ENCODE measurements around the gene THADA.

Gene THADA

GRCh38 chr2:43375746-43376522 lies 219.9 kb downstream of the THADA start:
- DNase-seq = no peak

GRCh38 chr2:43372416-43373081 lies 223.3 kb downstream of the THADA start:
- DNase-seq = peak in 1 of 3 donors; percentile 12

GRCh38 chr2:43370705-43371104 lies 225.1 kb downstream of the THADA start:
- DNase-seq = no peak

GRCh38 chr2:43370146-43370545 lies 225.7 kb downstream of the THADA start:
- no peak for DNase-seq

- DNase-seq = peak in 1 of 3 donors; percentile 20
These were observed 227.1 kb downstream of the THADA start for GRCh38 chr2:43368483-43369385.

GRCh38 chr2:43367012-43367782 lies 228.6 kb downstream of the THADA start:
- DNase-seq = peak; percentile 19 to 48 (median 35)

GRCh38 chr2:43363120-43363519 lies 232.7 kb downstream of the THADA start:
- DNase-seq = no peak

- DNase-seq = no peak
These were observed 234.6 kb downstream of the THADA start for GRCh38 chr2:43361286-43361685.

- no peak for DNase-seq
These were observed 235.7 kb downstream of the THADA start for GRCh38 chr2:43360137-43360536.

- DNase-seq = no peak
These were observed 237.2 kb downstream of the THADA start for GRCh38 chr2:43358410-43359201.

- DNase-seq = no peak
These were observed 239.1 kb downstream of the THADA start for GRCh38 chr2:43356774-43357173.

GRCh38 chr2:43355399-43355798 lies 240.4 kb downstream of the THADA start:
- DNase-seq = no peak

GRCh38 chr2:43349904-43350303 lies 245.9 kb downstream of the THADA start:
- DNase-seq = no peak

GRCh38 chr2:43348908-43349661 lies 246.8 kb downstream of the THADA start:
- no peak for DNase-seq

GRCh38 chr2:43347746-43348145 lies 248.1 kb downstream of the THADA start:
- DNase-seq = no peak

GRCh38 chr2:43346602-43347567 lies 249.0 kb downstream of the THADA start:
- no peak for DNase-seq

- DNase-seq = no peak
These were observed 250.0 kb downstream of the THADA start for GRCh38 chr2:43345872-43346271.

GRCh38 chr2:43345391-43345813 lies 250.4 kb downstream of the THADA start:
- no peak for DNase-seq

GRCh38 chr2:43344868-43345373 lies 250.9 kb downstream of the THADA start:
- DNase-seq = no peak
